Fibroblast of lung (primary cell): Measurements from ENCODE around the gene SCYGR1. TPM values are rescaled to one million over a fixed set of nuclear protein-coding genes. Genes with fewer than 3 reads are reported as not detected.

Source experiments
- DNase-seq, 2 donors: peaks; one replicate each; pipeline versions ENCODE4 v3.0.0 to v3.0.0-alpha.2; 2010; ENCODE audit warnings: low read depth in 2 of 2
- H2AFZ ChIP-seq: 2 replicates; pipeline ENCODE4 v1.5.1; 2012; ENCODE audit warnings: low read length, control low read depth, inconsistent platforms
- H3K27ac ChIP-seq: 2 replicates; pipeline ENCODE4 v1.5.1; 2011; ENCODE audit warnings: low read length, control low read depth; ENCODE audit not compliant: insufficient read depth
- H3K27me3 ChIP-seq: 2 replicates; pipeline ENCODE4 v1.5.1; 2011; ENCODE audit warnings: mild to moderate bottlenecking, low read length; ENCODE audit not compliant: control insufficient read depth, insufficient read depth
- H3K36me3 ChIP-seq: 2 replicates; pipeline ENCODE4 v1.5.1; 2011; ENCODE audit warnings: low read length; ENCODE audit not compliant: control insufficient read depth, insufficient read depth
- H3K4me1 ChIP-seq: 2 replicates; pipeline ENCODE4 v1.5.1; 2011; ENCODE audit warnings: low read length; ENCODE audit not compliant: control insufficient read depth, insufficient read depth; ENCODE audit errors: extremely low read depth
- H3K4me2 ChIP-seq: 2 replicates; pipeline ENCODE4 v1.5.1; 2011; ENCODE audit warnings: low read length, control low read depth; ENCODE audit not compliant: insufficient read depth; ENCODE audit errors: extremely low read depth
- H3K4me3 ChIP-seq, 4 experiments: fragments of 200-600 bp in 1 of 4; sonication (generic) in 1 of 4; replicated peaks in 1 of 4; 2 replicates each; pipeline ENCODE4 v1.5.1; 2011 to 2016; ENCODE audit warnings: low read length in 4 of 4, low read depth in 3 of 4, mild to moderate bottlenecking in 3 of 4, control low read depth in 2 of 4, inconsistent platforms in 1 of 4, mixed read lengths in 1 of 4; ENCODE audit not compliant: insufficient read depth in 1 of 4; ENCODE audit errors: control extremely low read depth in 1 of 4
- H3K79me2 ChIP-seq: 2 replicates; pipeline ENCODE4 v1.5.1; 2012; ENCODE audit warnings: mild to moderate bottlenecking, low read length, inconsistent platforms; ENCODE audit not compliant: control insufficient read depth, insufficient read depth
- H3K9ac ChIP-seq: 2 replicates; pipeline ENCODE4 v1.5.1; 2011; ENCODE audit warnings: mild to moderate bottlenecking, low read length, control low read depth; ENCODE audit not compliant: insufficient read depth
- H3K9me3 ChIP-seq: 2 replicates; pipeline ENCODE4 v1.5.1; 2012; ENCODE audit warnings: low read depth, low read length; ENCODE audit not compliant: control insufficient read depth, insufficient read depth
- H4K20me1 ChIP-seq: 2 replicates; pipeline ENCODE4 v1.5.1; 2011; ENCODE audit warnings: low read length; ENCODE audit not compliant: control insufficient read depth, insufficient read depth; ENCODE audit errors: extremely low read depth
- CTCF ChIP-seq, 2 donors: IDR thresholded peaks in 1 of 2; conservative IDR thresholded peaks in 1 of 2; 1 replicate in 1 of 2; 2 replicates in 1 of 2; pipeline ENCODE4 v1.5.1; 2011 to 2012; ENCODE audit warnings: low read length in 2 of 2, control low read depth in 1 of 2, inconsistent platforms in 1 of 2, low read depth in 1 of 2, mild to moderate bottlenecking in 1 of 2
- EZH2 ChIP-seq: IDR thresholded peaks from 2 replicates; pipeline ENCODE4 v1.5.1; 2012; ENCODE audit warnings: low read length, control low read depth, mild to moderate bottlenecking; ENCODE audit errors: missing control alignments
- polyA plus RNA-seq, 2 donors: library from polyadenylated mRNA; depleted of rRNA in 1 of 2; stranded (reverse) in 1 of 2; unstranded in 1 of 2; fragments of >200 nt; gene quantifications; 2 replicates each; pipeline ENCODE4 v1.2.1, GENCODE V29; 2011 to 2012; ENCODE audit warnings: missing spikeins in 1 of 2
- total RNA-seq: library from RNA; depleted of rRNA; stranded (reverse); fragments of >200 nt; gene quantifications from 2 replicates; pipeline ENCODE4 v1.2.1, GENCODE V29; 2014

The SCYGR1 gene
- total and polyA plus RNA-seq, 2 donors (not counting 1 experiment from before 2014, with no cell fraction given) = not detected

GRCh38 chr2:227344231-227344630 lies 43.5 kb downstream of the SCYGR1 start:
- H3K27ac ChIP-seq = no peak overlapping the region
- no peaks in the 10 kb centered on the region for H3K79me2 ChIP-seq
- H4K20me1 ChIP-seq = no peaks in the 10 kb centered on the region
- H3K9ac ChIP-seq = no peak overlapping the region
- no peaks in the 10 kb centered on the region for H3K4me1 ChIP-seq
- no peak overlapping the region for H3K4me2 ChIP-seq
- TF ChIP-seq CTCF (conservative IDR thresholded peaks at IDR 0.05 in 1 of 2, IDR thresholded peaks at IDR 0.05 in 1 of 2; ENCODE audit: low read depth in 1 of 2, low read length in 2 of 2) (no peak), EZH2 (no peak)
- peaks cover 5% of the 10 kb centered on the region for H3K36me3 ChIP-seq
- H2AFZ ChIP-seq = no peak overlapping the region
- no peaks in the 10 kb centered on the region for H3K9me3 ChIP-seq
- no peak overlapping the region for H3K4me3 ChIP-seq
- no peak for DNase-seq
- H3K27me3 ChIP-seq = no peaks in the 10 kb centered on the region

- Histone ChIP-seq H3K9me3 (no peaks in the 10 kb centered on the region), H3K79me2 (no peaks in the 10 kb centered on the region), H3K4me2 (no peak overlapping the region), H3K36me3 (peaks cover 4% of the 10 kb centered on the region), H3K4me3 (no peak overlapping the region), H3K27ac (no peak overlapping the region), H2AFZ (no peak overlapping the region), H3K27me3 (no peaks in the 10 kb centered on the region), H3K9ac (no peak overlapping the region), H3K4me1 (no peaks in the 10 kb centered on the region), H4K20me1 (no peaks in the 10 kb centered on the region)
- DNase-seq = no peak
- no peak for TF ChIP-seq CTCF (conservative IDR thresholded peaks at IDR 0.05 in 1 of 2, IDR thresholded peaks at IDR 0.05 in 1 of 2; ENCODE audit: low read depth in 1 of 2, low read length in 2 of 2)
- no peak for TF ChIP-seq EZH2
Measured at GRCh38 chr2:227341553-227341952, 46.2 kb downstream of the SCYGR1 start.

- no peaks in the 10 kb centered on the region for H4K20me1 ChIP-seq
- H3K9ac ChIP-seq = no peak overlapping the region
- DNase-seq = no peak
- no peak for TF ChIP-seq EZH2
- no peak for TF ChIP-seq CTCF (conservative IDR thresholded peaks at IDR 0.05 in 1 of 2, IDR thresholded peaks at IDR 0.05 in 1 of 2; ENCODE audit: low read depth in 1 of 2, low read length in 2 of 2)
- H3K27ac ChIP-seq = no peak overlapping the region
- no peak overlapping the region for H2AFZ ChIP-seq
- no peak overlapping the region for H3K4me2 ChIP-seq
- peaks cover 2% of the 10 kb centered on the region for H3K36me3 ChIP-seq
- H3K4me3 ChIP-seq = no peak overlapping the region
- no peaks in the 10 kb centered on the region for H3K27me3 ChIP-seq
- no peaks in the 10 kb centered on the region for H3K79me2 ChIP-seq
- H3K9me3 ChIP-seq = no peaks in the 10 kb centered on the region
- H3K4me1 ChIP-seq = no peaks in the 10 kb centered on the region
Measured at GRCh38 chr2:227340106-227340505, 47.6 kb downstream of the SCYGR1 start.
